MM.1S (cell line): ENCODE measurements around the gene ANKRD12.

Experiments used
- DNase-seq: peaks from one replicate; pipeline ENCODE4 v3.0.0-alpha.2; 2015
- H2AFZ ChIP-seq: fragments of 300-600 bp; sonication (generic); 2 replicates; pipeline ENCODE4 v1.6.0; 2016; ENCODE audit warnings: antibody characterized with exemption, low read length
- H3F3A ChIP-seq: fragments of 300-600 bp; sonication (generic); 2 replicates; pipeline ENCODE4 v1.6.1; 2016; ENCODE audit warnings: mild to moderate bottlenecking, antibody characterized with exemption, low read length, moderate library complexity, mixed read lengths; ENCODE audit not compliant: insufficient read depth
- H3K27ac ChIP-seq: fragments of 300-600 bp; sonication (generic); 2 replicates; pipeline ENCODE4 v1.5.1; 2016; ENCODE audit warnings: mild to moderate bottlenecking, low read length
- H3K27me3 ChIP-seq: fragments of 300-600 bp; sonication (generic); replicated peaks from 2 replicates; pipeline ENCODE4 v1.6.0; 2016; ENCODE audit warnings: low read length; ENCODE audit not compliant: insufficient read depth
- H3K36me3 ChIP-seq: fragments of 300-600 bp; sonication (generic); replicated peaks from 2 replicates; pipeline ENCODE4 v1.6.1; 2016; ENCODE audit warnings: mild to moderate bottlenecking, low read length, mixed read lengths; ENCODE audit not compliant: insufficient read depth
- H3K4me1 ChIP-seq: fragments of 300-600 bp; sonication (generic); 2 replicates; pipeline ENCODE4 v1.6.1; 2016; ENCODE audit warnings: low read length, mixed read lengths
- H3K4me2 ChIP-seq: fragments of 300-600 bp; sonication (generic); 2 replicates; pipeline ENCODE4 v1.6.0; 2016; ENCODE audit warnings: low read depth, low read length
- H3K4me3 ChIP-seq: fragments of 300-600 bp; sonication (generic); 2 replicates; pipeline ENCODE4 v1.5.1; 2016; ENCODE audit warnings: low read length, mixed read lengths
- H3K79me2 ChIP-seq: fragments of 300-600 bp; sonication (generic); 2 replicates; pipeline ENCODE4 v1.6.1; 2016; ENCODE audit warnings: mixed run types, low read length, mixed read lengths
- H3K9ac ChIP-seq: fragments of 300-600 bp; sonication (generic); 2 replicates; pipeline ENCODE4 v1.6.1; 2016; ENCODE audit warnings: low read length, mixed read lengths
- H3K9me2 ChIP-seq: fragments of 300-600 bp; sonication (generic); replicated peaks from 2 replicates; pipeline ENCODE4 v1.6.1; 2016; ENCODE audit warnings: mild to moderate bottlenecking, low read length, mixed read lengths; ENCODE audit not compliant: insufficient read depth
- H3K9me3 ChIP-seq: fragments of 300-600 bp; sonication (generic); replicated peaks from 2 replicates; pipeline ENCODE4 v1.6.1; 2016; ENCODE audit warnings: mild to moderate bottlenecking, low read length, mixed read lengths; ENCODE audit not compliant: insufficient read depth
- H4K20me1 ChIP-seq: fragments of 300-600 bp; sonication (generic); 2 replicates; pipeline ENCODE4 v1.6.1; 2016; ENCODE audit warnings: mild to moderate bottlenecking, low read length, moderate library complexity, mixed read lengths; ENCODE audit not compliant: insufficient read depth
- CTCF ChIP-seq: fragments of 300-600 bp; sonication (generic); IDR thresholded peaks from 2 replicates; pipeline ENCODE4 v1.5.1; 2016; ENCODE audit warnings: antibody characterized with exemption, low read length, mixed read lengths
- EZH2 ChIP-seq: fragments of 300-600 bp; sonication (generic); optimal IDR thresholded peaks from 2 replicates; pipeline ENCODE3; 2017; ENCODE audit warnings: low read depth, mild to moderate bottlenecking, antibody characterized with exemption, low read length, mixed read lengths
- EZH2phosphoT487 ChIP-seq: fragments of 300-600 bp; sonication (generic); IDR thresholded peaks from 2 replicates; pipeline ENCODE4 v1.6.1; 2018; ENCODE audit warnings: antibody characterized with exemption, low read length

Gene ANKRD12

DNA sequence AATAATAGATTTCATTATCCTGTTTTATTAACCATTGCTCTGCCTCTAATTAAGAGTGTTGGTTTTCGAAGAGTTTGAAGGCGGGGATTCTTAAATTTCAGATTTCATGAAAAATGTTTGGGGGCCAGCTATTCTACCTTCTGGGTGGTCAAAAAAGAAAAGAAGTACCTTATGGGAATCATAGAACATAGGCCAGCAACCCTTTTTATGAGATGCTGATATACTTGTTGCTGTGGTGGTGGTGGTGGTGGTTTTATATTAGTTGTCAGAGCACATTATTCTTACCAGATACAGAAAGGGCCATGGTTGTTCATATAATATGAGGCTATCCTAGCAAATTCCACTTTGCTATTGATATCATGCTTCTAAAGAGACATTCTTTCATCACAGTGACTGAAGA, 4.4 kb downstream of the ANKRD12 start:
- peak overlapping the region; percentile 89 for H3K4me3 ChIP-seq
- H3K9me2 ChIP-seq, result no peaks in the 10 kb centered on the region
- H3K4me2 ChIP-seq, result peak overlapping the region; percentile 86
- H3K79me2 ChIP-seq, result peaks cover 92% of the 10 kb centered on the region
- peak overlapping the region; percentile 93 for H3K27ac ChIP-seq
- H2AFZ ChIP-seq, result no peak overlapping the region
- TF ChIP-seq EZH2 (no peak), CTCF (no peak), EZH2phosphoT487 (no peak)
- H3F3A ChIP-seq, result peaks cover 86% of the 10 kb centered on the region
- H3K4me1 ChIP-seq, result peaks cover 21% of the 10 kb centered on the region
- peak overlapping the region; percentile 96 for H3K9ac ChIP-seq
- H3K36me3 ChIP-seq, result peaks cover 26% of the 10 kb centered on the region; the same call in 1 of the 2 replicates
- DNase-seq, result no peak
- no peaks in the 10 kb centered on the region for H3K27me3 ChIP-seq
- H4K20me1 ChIP-seq, result peaks cover 9% of the 10 kb centered on the region; the same call in 1 of the 2 replicates
- H3K9me3 ChIP-seq, result no peaks in the 10 kb centered on the region

- Histone ChIP-seq H4K20me1 (peaks cover 21% of the 10 kb centered on the region), H3F3A (peaks cover 83% of the 10 kb centered on the region)
Observed at GRCh38 chr18:9146224-9146623, 9.6 kb downstream of the ANKRD12 start.

DNA sequence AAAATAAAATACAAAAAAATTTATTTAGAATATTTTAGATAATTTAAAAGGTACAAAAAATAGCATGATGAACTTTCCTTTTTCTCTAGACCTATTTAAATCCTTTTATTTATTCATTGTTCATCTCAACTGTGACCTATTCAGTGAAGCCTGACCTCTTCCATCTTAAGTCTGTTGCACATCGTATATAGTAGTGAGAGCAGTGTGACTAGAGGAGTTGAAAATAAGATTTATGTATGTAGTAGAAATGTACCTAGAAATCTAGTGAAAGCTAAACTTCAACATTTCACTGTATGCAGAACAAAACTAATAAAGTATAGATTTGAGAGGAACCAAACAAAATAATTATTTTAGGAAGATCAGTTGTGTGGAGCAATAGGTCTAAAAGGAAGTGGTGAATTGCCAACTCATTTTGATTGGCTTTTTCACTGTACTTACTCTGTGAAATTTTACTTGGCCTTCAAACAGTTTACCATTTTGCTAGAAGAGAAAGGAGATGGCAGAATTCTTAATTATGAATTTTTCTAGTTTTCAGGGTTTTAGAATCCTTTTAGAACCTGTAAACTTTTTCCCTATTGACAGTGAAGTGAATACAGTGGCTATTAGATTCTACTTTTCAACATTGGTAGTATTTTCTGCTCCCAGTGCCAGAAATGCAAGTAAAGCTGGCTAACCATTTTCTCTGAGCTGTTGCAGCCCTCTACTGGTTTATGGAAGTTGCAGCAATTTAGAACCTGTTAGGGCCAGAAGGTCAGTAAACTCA, 11.0 kb downstream of the ANKRD12 start:
- H3K4me2 ChIP-seq, result peak overlapping the region; percentile 86
- H3K9ac ChIP-seq, result peak overlapping the region; percentile 39
- H4K20me1 ChIP-seq, result peaks cover 30% of the 10 kb centered on the region
- no peak overlapping the region for H2AFZ ChIP-seq
- no peaks in the 10 kb centered on the region for H3K27me3 ChIP-seq
- DNase-seq, result peak; percentile 86
- H3K9me2 ChIP-seq, result no peaks in the 10 kb centered on the region
- peaks cover 53% of the 10 kb centered on the region for H3K4me1 ChIP-seq
- peaks cover 79% of the 10 kb centered on the region for H3F3A ChIP-seq
- no peaks in the 10 kb centered on the region for H3K9me3 ChIP-seq
- TF ChIP-seq EZH2phosphoT487 (no peak), EZH2 (no peak), CTCF (peak; percentile 74)
- H3K79me2 ChIP-seq, result peaks cover 98% of the 10 kb centered on the region
- peak overlapping the region; percentile 69 for H3K27ac ChIP-seq
- H3K36me3 ChIP-seq, result no peaks in the 10 kb centered on the region; the same call in 1 of the 2 replicates
- peak overlapping the region; percentile 45 for H3K4me3 ChIP-seq

More at GRCh38 chr18:9146224-9146623, 9.6 kb downstream of the ANKRD12 start:
- Histone ChIP-seq H3K79me2 (peaks cover 98% of the 10 kb centered on the region), H2AFZ (no peak overlapping the region), H3K4me2 (peak overlapping the region; percentile 86), H3K9me3 (no peaks in the 10 kb centered on the region), H3K27ac (peak overlapping the region; percentile 69; the same call in 1 of the 2 replicates), H3K4me3 (peak overlapping the region; percentile 17), H3K36me3 (no peaks in the 10 kb centered on the region; the same call in 1 of the 2 replicates), H3K4me1 (peaks cover 45% of the 10 kb centered on the region), H3K9me2 (no peaks in the 10 kb centered on the region), H3K9ac (peak overlapping the region; percentile 45; the same call in 1 of the 2 replicates), H3K27me3 (no peaks in the 10 kb centered on the region)
- TF ChIP-seq CTCF, result no peak
- TF ChIP-seq EZH2phosphoT487, result no peak
- no peak for TF ChIP-seq EZH2
- no peak for DNase-seq
